ENCODE results near the gene BEND7. TPM values are rescaled to one million over a fixed set of nuclear protein-coding genes. Genes with fewer than 3 reads are reported as not detected.

BEND7 gene
- total and polyA plus RNA-seq, 2 of the 8 experiments (the other 6 are each of a cell fraction or from before 2014, with no cell fraction given) = 1.9 to 8.2 TPM

DNA sequence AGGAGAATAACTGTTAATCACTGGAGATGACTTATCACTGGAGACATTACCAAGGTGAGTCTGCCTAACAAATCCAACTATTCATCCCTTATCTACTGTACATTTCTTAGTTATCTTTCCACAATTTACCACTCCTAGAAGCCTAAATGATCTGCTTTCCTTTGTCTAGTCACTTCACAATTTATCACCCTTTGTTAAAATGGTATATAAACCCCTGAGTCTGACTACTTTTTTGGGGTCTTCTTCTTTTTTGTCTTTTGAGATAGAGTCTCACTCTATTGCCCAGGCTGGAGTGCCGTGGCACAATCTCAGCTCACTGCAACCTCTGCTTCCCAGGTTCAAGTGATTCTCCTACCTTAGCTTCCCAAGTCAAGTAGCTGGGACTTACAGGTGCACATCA, 114.7 kb downstream of the BEND7 start:
- H3K4me1 ChIP-seq (replicated peaks in 1 of 4; ENCODE audit: control insufficient read depth in 3 of 4, insufficient read depth in 4 of 4, low read length in 3 of 4) = no peaks in the 10 kb centered on the region
- H3K9me3 ChIP-seq (ENCODE audit: insufficient read depth in 2 of 2, low read depth in 1 of 2, low read length in 1 of 2) = peaks cover 0 to 10% of the 10 kb centered on the region in 2 experiments; a peak in 2 of 4 replicates
- ChIA-PET POLR2A (ENCODE audit: partially characterized antibody) (interaction anchor here (1.0 kb wide), 1 partner anchor 14 kb away, joined by 3 read pairs; no protein-coding TSS in a partner anchor), CTCF (ENCODE audit: partially characterized antibody) (interaction anchor here (0.7 to 14.8 kb wide), 17 partner anchors 8 to 225 kb away, joined by 3 to 132 read pairs (median 6); no protein-coding TSS in a partner anchor)
- H4K20me1 ChIP-seq (replicated peaks in 1 of 2; ENCODE audit: control insufficient read depth in 1 of 2, insufficient read depth in 2 of 2, low read length in 2 of 2) = no peaks in the 10 kb centered on the region
- no peak overlapping the region for H4K91ac ChIP-seq (replicated peaks; ENCODE audit: insufficient read length, low read length)
- H3K14ac ChIP-seq (ENCODE audit: insufficient read length) = no peak overlapping the region
- no peak overlapping the region for H3K9ac ChIP-seq (replicated peaks in 1 of 4; ENCODE audit: extremely low read depth in 1 of 4, low read depth in 3 of 4, low read length in 3 of 4)
- FAIRE-seq (no peak), DNase-seq (ENCODE audit: low read depth in 1 of 2, low spot score in 2 of 2) (no peak)
- H3K23ac ChIP-seq (ENCODE audit: insufficient read length) = no peak overlapping the region
- H3K23me2 ChIP-seq (ENCODE audit: low read depth, low read length) = no peaks in the 10 kb centered on the region
- no peak overlapping the region for H3K18ac ChIP-seq (ENCODE audit: extremely low read depth, low read length)
- no peak overlapping the region for H3K56ac ChIP-seq (replicated peaks; ENCODE audit: insufficient read length, low read depth, low read length)
- no peak overlapping the region for H2AK5ac ChIP-seq (ENCODE audit: low read depth, low read length)
- H2AFZ ChIP-seq (ENCODE audit: low read length) = no peak overlapping the region
- H2BK15ac ChIP-seq (ENCODE audit: low read length) = no peak overlapping the region
- no peak overlapping the region for H4K8ac ChIP-seq (ENCODE audit: extremely low read depth, insufficient read depth, low read length)
- no peak overlapping the region for H2BK5ac ChIP-seq (ENCODE audit: low read depth, low read length)
- no peak overlapping the region for H3K4me2 ChIP-seq (ENCODE audit: insufficient read depth in 1 of 2, low read depth in 2 of 2, low read length in 2 of 2)
- H2BK120ac ChIP-seq (replicated peaks; ENCODE audit: low read depth, low read length) = no peak overlapping the region
- no peaks in the 10 kb centered on the region for H3K79me2 ChIP-seq (ENCODE audit: control insufficient read depth in 1 of 2, insufficient read depth in 2 of 2, low read length in 2 of 2)
- H3K4ac ChIP-seq (replicated peaks; ENCODE audit: insufficient read length, low read depth, low read length) = no peak overlapping the region
- no peaks in the 10 kb centered on the region for H3K36me3 ChIP-seq (ENCODE audit: control insufficient read depth in 2 of 4, insufficient read depth in 4 of 4, low read length in 3 of 4)
- no peaks in the 10 kb centered on the region; a peak in 1 of 7 replicates for H3K27me3 ChIP-seq (replicated peaks in 1 of 4; ENCODE audit: control insufficient read depth in 3 of 4, extremely low read depth in 1 of 4, insufficient read depth in 3 of 4, low read length in 3 of 4)
- H2BK20ac ChIP-seq (ENCODE audit: low read length) = no peak overlapping the region
- no peak overlapping the region for H2BK12ac ChIP-seq (ENCODE audit: low read depth, low read length)
- no peak overlapping the region for H3K27ac ChIP-seq (ENCODE audit: low read depth, low read length)
- H4K5ac ChIP-seq (ENCODE audit: insufficient read length, low read depth, low read length) = no peak overlapping the region
- no peaks in the 10 kb centered on the region for H3K79me1 ChIP-seq (ENCODE audit: low read depth, low read length)
- 100% methylated on average over 1 of the region's 1 CpG; no CpG with 5 or more reads in 1 of the 2 experiments for WGBS, 2 experiments (ENCODE audit: extremely low coverage in 1 of 2, insufficient coverage in 1 of 2, insufficient read length in 1 of 2, insufficient replicate concordance in 2 of 2, low coverage in 1 of 2, low lambda C conversion rate in 2 of 2, missing lambda C conversion rate in 1 of 2)
- H3K4me3 ChIP-seq (ENCODE audit: extremely low read depth in 1 of 4, insufficient read depth in 2 of 4, low read depth in 3 of 4, low read length in 4 of 4) = no peak overlapping the region
- TF ChIP-seq, protein P1, sequence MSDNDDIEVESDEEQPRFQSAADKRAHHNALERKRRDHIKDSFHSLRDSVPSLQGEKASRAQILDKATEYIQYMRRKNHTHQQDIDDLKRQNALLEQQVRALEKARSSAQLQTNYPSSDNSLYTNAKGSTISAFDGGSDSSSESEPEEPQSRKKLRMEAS (IDR thresholded peaks at IDR 0.05) = no peak
- TF ChIP-seq CEBPB (IDR thresholded peaks at IDR 0.05; ENCODE audit: low read depth, low read length) = no peak
- no peak for TF ChIP-seq POU5F1 (IDR thresholded peaks at IDR 0.05; ENCODE audit: low read depth, low read length)
- no peak for TF ChIP-seq EP300 (IDR thresholded peaks at IDR 0.05; ENCODE audit: borderline replicate concordance in 1 of 2, low read depth in 2 of 2, low read length in 2 of 2)
- TF ChIP-seq, protein P2, sequence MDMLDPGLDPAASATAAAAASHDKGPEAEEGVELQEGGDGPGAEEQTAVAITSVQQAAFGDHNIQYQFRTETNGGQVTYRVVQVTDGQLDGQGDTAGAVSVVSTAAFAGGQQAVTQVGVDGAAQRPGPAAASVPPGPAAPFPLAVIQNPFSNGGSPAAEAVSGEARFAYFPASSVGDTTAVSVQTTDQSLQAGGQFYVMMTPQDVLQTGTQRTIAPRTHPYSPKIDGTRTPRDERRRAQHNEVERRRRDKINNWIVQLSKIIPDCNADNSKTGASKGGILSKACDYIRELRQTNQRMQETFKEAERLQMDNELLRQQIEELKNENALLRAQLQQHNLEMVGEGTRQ (IDR thresholded peaks at IDR 0.05; ENCODE audit: low read length) = no peak
- TF ChIP-seq SIN3A (conservative IDR thresholded peaks at IDR 0.05 in 1 of 2, IDR thresholded peaks at IDR 0.05 in 1 of 2; ENCODE audit: low read depth in 1 of 2, low read length in 2 of 2) = no peak
- TF ChIP-seq SAP30 (IDR thresholded peaks at IDR 0.05; ENCODE audit: insufficient read depth, insufficient replicate concordance, low read length) = no peak
- no peak for TF ChIP-seq CREB1 (IDR thresholded peaks at IDR 0.05)
- no peak for TF ChIP-seq SUZ12 (IDR thresholded peaks at IDR 0.05; ENCODE audit: low read length)
- no peak for TF ChIP-seq NANOG (IDR thresholded peaks at IDR 0.05; ENCODE audit: insufficient read depth, low read depth, low read length, poor library complexity, severe bottlenecking)
- no peak for TF ChIP-seq BACH1 (IDR thresholded peaks at IDR 0.05; ENCODE audit: low read length)
- no peak for TF ChIP-seq CHD2 (IDR thresholded peaks at IDR 0.05; ENCODE audit: low read length)
- TF ChIP-seq KDM4A (IDR thresholded peaks at IDR 0.05; ENCODE audit: low read depth, low read length, severe bottlenecking) = no peak
